Glutamatergic neuron (in vitro differentiated cells): ENCODE data around the gene RNF4. TPM values are rescaled to one million over a fixed set of nuclear protein-coding genes. Genes with fewer than 3 reads are reported as not detected.
A peak's percentile ranks its signal among the peaks of the same experiment; 100 is the strongest.

Experiments used
- DNase-seq: peaks from one replicate; pipeline ENCODE4 v3.0.0; 2022
- H3K27ac Mint-ChIP-seq: one replicate; pipeline ENCODE4 v1.8.0; 2020; ENCODE audit warnings: mild to moderate bottlenecking, mixed read lengths, inconsistent platforms; ENCODE audit not compliant: unreplicated experiment
- H3K27me3 Mint-ChIP-seq: one replicate; pipeline ENCODE4 v1.8.0; 2020; ENCODE audit warnings: mild to moderate bottlenecking, moderate library complexity, mixed read lengths, inconsistent platforms; ENCODE audit not compliant: unreplicated experiment
- H3K36me3 Mint-ChIP-seq: one replicate; pipeline ENCODE4 v1.8.0; 2020; ENCODE audit warnings: mild to moderate bottlenecking, mixed read lengths, inconsistent platforms; ENCODE audit not compliant: unreplicated experiment
- H3K4me1 Mint-ChIP-seq: one replicate; pipeline ENCODE4 v1.8.0; 2020; ENCODE audit warnings: mild to moderate bottlenecking, low read depth, mixed read lengths, inconsistent platforms; ENCODE audit not compliant: unreplicated experiment
- H3K4me3 Mint-ChIP-seq: one replicate; pipeline ENCODE4 v1.8.0; 2020; ENCODE audit warnings: mild to moderate bottlenecking, mixed read lengths, inconsistent platforms; ENCODE audit not compliant: unreplicated experiment
- H3K9me3 Mint-ChIP-seq: one replicate; pipeline ENCODE4 v1.8.0; 2020; ENCODE audit warnings: mild to moderate bottlenecking, moderate library complexity, mixed read lengths, inconsistent platforms; ENCODE audit not compliant: unreplicated experiment
- total RNA-seq: library from RNA; stranded (reverse); fragmentation: NEBNext Ultra II Directional; extraction: Animal tissue kit (Norgen Biotek cat#: 25700); gene quantifications from one replicate; pipeline ENCODE4 v1.2.1, GENCODE V29; 2021; ENCODE audit not compliant: unreplicated experiment
- TF ChIP-seq, protein P1 (sequence below): fragments of 200-600 bp; sonication (generic); IDR thresholded peaks from one replicate; pipeline ENCODE4 v1.5.0; 2021; ENCODE audit not compliant: partially characterized antibody, unreplicated experiment

The RNF4 gene
- total RNA-seq, 1 donor from 2014 or later: 73.6 TPM

DNA sequence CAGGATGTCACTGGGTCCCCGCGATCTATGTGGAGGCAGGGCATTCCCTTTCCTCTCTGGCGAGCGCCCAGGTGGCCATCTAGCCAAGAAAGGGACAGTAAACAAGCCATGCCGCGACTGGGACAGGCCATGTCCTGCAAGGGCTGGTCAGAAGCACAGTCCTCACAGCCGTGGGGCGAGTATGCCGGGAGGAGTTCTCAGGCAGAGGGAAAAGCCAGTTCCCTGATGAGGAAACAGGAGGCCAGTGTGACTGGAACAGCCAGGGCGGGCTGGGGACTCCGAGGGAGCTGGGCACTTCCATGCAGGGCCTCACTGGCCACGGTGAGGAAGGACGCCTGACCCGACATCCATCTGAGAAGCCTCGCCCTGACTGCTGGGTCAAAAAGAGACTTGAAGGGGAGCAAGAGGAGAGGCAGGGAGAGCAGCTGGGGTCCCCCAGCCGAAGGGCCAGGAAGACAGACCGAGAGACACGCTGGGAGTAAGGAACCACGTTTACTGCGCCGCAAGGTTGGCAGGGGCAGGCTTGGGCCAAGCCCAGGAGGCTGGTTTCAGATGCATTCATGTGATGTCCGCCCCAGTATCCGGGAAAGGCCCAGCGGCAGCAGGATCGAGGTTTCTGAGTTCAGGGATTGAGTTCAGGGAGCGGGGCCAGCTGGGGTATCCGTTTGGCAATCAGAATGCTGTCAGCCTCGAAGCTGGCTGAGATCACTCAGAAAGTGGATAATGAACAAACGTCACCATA is 35.1 kb upstream of the RNF4 start:
- Mint-ChIP-seq H3K27ac (no peak overlapping the region), H3K36me3 (peaks cover 5% of the 10 kb centered on the region), H3K9me3 (peaks cover 4% of the 10 kb centered on the region), H3K27me3 (peaks cover 4% of the 10 kb centered on the region), H3K4me1 (peaks cover 7% of the 10 kb centered on the region), H3K4me3 (peak overlapping the region; percentile 8)
- TF ChIP-seq, protein P1, sequence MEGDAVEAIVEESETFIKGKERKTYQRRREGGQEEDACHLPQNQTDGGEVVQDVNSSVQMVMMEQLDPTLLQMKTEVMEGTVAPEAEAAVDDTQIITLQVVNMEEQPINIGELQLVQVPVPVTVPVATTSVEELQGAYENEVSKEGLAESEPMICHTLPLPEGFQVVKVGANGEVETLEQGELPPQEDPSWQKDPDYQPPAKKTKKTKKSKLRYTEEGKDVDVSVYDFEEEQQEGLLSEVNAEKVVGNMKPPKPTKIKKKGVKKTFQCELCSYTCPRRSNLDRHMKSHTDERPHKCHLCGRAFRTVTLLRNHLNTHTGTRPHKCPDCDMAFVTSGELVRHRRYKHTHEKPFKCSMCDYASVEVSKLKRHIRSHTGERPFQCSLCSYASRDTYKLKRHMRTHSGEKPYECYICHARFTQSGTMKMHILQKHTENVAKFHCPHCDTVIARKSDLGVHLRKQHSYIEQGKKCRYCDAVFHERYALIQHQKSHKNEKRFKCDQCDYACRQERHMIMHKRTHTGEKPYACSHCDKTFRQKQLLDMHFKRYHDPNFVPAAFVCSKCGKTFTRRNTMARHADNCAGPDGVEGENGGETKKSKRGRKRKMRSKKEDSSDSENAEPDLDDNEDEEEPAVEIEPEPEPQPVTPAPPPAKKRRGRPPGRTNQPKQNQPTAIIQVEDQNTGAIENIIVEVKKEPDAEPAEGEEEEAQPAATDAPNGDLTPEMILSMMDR: no peak
- DNase-seq: no peak

DNA sequence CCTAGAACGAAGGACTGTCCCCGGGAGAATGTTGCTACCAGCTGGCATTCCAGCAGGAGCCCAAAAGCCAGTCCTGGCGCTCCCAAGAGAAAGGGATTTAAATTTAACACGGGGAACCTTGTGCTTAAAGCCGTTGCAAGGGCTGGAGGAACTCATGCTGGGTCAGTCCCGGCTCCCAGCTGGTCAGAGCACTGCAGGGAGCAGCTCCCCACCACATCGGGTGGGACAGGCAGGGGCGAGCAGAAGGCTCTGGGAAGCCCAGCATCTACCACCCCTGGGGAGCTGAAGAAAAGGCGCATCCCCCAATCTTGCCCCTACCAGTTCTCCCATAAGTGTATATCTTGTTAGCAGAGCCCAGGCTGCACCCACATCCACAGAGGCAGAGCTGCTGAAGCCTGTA is 34.5 kb upstream of the RNF4 start:
- H3K27ac Mint-ChIP-seq: no peak overlapping the region

DNA sequence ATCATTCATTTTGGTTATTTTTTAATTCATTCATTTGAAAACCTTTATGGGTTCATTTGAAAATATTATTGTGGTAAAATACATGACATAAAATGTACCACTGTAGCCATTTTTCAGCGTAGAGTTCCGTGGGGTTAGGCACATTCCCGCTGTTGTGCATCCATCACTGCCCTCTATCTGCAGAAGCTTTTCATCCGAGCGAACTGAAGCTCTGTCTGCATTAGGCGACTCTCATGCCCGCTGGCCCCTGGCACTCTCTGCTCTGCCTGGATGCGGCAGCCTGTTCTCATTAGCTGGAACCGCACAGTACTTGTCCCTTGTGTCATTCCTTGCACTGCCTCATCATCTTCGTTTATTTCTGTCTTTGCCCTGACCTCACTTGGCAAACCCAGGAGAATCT is 32.6 kb upstream of the RNF4 start:
- DNase-seq: no peak
- TF ChIP-seq, protein P1: no peak

More for the DNA sequence above, 34.5 kb upstream of the RNF4 start:
- H3K9me3 Mint-ChIP-seq: no peaks in the 10 kb centered on the region
- H3K4me1 Mint-ChIP-seq: peaks cover 7% of the 10 kb centered on the region
- TF ChIP-seq, protein P1: no peak
- DNase-seq: no peak
- H3K36me3 Mint-ChIP-seq: no peaks in the 10 kb centered on the region
- H3K27me3 Mint-ChIP-seq: peaks cover 2% of the 10 kb centered on the region
- H3K4me3 Mint-ChIP-seq: no peak overlapping the region

DNA sequence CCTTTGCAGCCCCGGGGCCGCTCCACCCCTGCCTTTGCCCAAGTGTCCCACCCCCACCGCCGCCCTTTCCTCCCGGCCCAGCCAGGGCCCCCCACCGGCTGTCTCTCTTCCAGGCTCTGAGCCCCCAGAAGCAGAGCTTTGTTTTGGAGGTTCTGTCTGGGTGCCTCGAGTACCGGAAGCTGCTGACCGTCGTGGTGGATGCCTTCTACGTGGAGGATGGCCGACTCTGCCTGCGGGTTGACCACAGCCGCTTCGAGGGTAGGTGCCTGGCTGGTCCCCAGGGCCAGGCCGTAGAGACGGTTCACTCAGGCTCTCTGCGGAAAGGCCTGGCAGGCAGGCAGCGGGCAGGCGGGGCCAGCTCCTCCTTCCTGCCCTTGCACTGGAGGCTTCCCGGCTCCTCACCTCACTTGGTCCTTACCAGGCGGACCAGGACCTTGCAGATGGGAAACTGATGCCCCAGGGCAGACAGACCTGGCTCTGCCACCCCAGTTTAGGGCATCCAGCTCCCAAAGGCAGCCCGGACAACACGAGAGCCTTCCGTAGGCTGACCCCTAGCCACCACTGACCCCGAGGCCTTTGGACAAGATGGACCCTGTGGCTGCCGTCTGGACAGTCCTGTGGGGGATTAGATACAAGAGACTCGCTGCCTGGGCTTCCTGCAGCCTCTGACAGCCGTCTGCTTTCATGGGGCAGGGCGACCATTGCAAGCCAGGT is 32.0 kb upstream of the RNF4 start:
- TF ChIP-seq, protein P1: no peak
- Mint-ChIP-seq H3K36me3 (no peaks in the 10 kb centered on the region), H3K27me3 (peaks cover 2% of the 10 kb centered on the region), H3K4me3 (no peak overlapping the region), H3K9me3 (no peaks in the 10 kb centered on the region), H3K27ac (no peak overlapping the region), H3K4me1 (peaks cover 7% of the 10 kb centered on the region)
- DNase-seq: no peak

More for the DNA sequence above, 32.6 kb upstream of the RNF4 start:
- peaks cover 7% of the 10 kb centered on the region for H3K4me1 Mint-ChIP-seq
- H3K9me3 Mint-ChIP-seq: no peaks in the 10 kb centered on the region
- no peaks in the 10 kb centered on the region for H3K36me3 Mint-ChIP-seq
- no peak overlapping the region for H3K27ac Mint-ChIP-seq
- H3K27me3 Mint-ChIP-seq: peaks cover 2% of the 10 kb centered on the region
- no peak overlapping the region for H3K4me3 Mint-ChIP-seq
